T-helper 2 cell (primary cell): ENCODE results near the gene REEP5.
A peak's percentile ranks its signal among the peaks of the same experiment; 100 is the strongest.
"Not testable (repeated sequence)": the region's sequence is repeated elsewhere in the genome, so short reads cannot be mapped to it uniquely, and the experiment has no call there.

Experiments used
- DNase-seq, 5 experiments: peaks; one replicate each; pipeline versions ENCODE4 v3.0.0 to v3.0.0-alpha.2; 2012 to 2022

REEP5 gene

GRCh38 chr5:112933105-112933504 is 11.1 kb upstream of the REEP5 start:
- DNase-seq: no peak

- no peak for DNase-seq
Measured at GRCh38 chr5:112931473-112931872, 9.4 kb upstream of the REEP5 start.

- DNase-seq: peak in 3 of 5 experiments; percentile 8 to 88 (median 48)
Measured at GRCh38 chr5:112930082-112930344, 8.0 kb upstream of the REEP5 start.

- peak in 1 of 5 experiments; percentile 82 for DNase-seq
Measured at GRCh38 chr5:112929336-112930081, 7.5 kb upstream of the REEP5 start.

- DNase-seq: no peak
Measured at GRCh38 chr5:112923988-112924387, 2.0 kb upstream of the REEP5 start.

GRCh38 chr5:112923148-112923917 is 1.3 kb upstream of the REEP5 start:
- DNase-seq: peak in 2 of 5 experiments; percentile 74 to 88

- peak; percentile 28 to 65 (median 45) for DNase-seq
Measured at GRCh38 chr5:112921026-112921832, 798 bp downstream of the REEP5 start.

- DNase-seq: no peak
Measured at GRCh38 chr5:112919972-112920371, 2.1 kb downstream of the REEP5 start.

- DNase-seq: no peak
Measured at GRCh38 chr5:112918679-112919078, 3.3 kb downstream of the REEP5 start.

- DNase-seq: no peak
Measured at GRCh38 chr5:112918136-112918535, 3.9 kb downstream of the REEP5 start.

GRCh38 chr5:112917453-112917995 is 4.5 kb downstream of the REEP5 start:
- peak in 2 of 5 experiments; percentile 7 to 52 for DNase-seq

- DNase-seq: peak in 1 of 5 experiments; percentile 79
Measured at GRCh38 chr5:112915831-112916230, 6.2 kb downstream of the REEP5 start.

GRCh38 chr5:112914584-112914983 is 7.4 kb downstream of the REEP5 start:
- no peak for DNase-seq

- DNase-seq: no peak
Measured at GRCh38 chr5:112910529-112910928, 11.5 kb downstream of the REEP5 start.

GRCh38 chr5:112908854-112909253 is 13.2 kb downstream of the REEP5 start:
- DNase-seq: no peak

GRCh38 chr5:112907166-112907631 is 14.8 kb downstream of the REEP5 start:
- no peak for DNase-seq

GRCh38 chr5:112906637-112907036 is 15.4 kb downstream of the REEP5 start:
- DNase-seq: no peak

- DNase-seq: not testable (repeated sequence)
Measured at GRCh38 chr5:112904996-112905395, 17.0 kb downstream of the REEP5 start.

GRCh38 chr5:112902561-112902960 is 19.5 kb downstream of the REEP5 start:
- DNase-seq: no peak

- no peak for DNase-seq
Measured at GRCh38 chr5:112895682-112896081, 26.3 kb downstream of the REEP5 start.

- no peak for DNase-seq
Measured at GRCh38 chr5:112892776-112893175, 29.3 kb downstream of the REEP5 start.

GRCh38 chr5:112892066-112892465 is 30.0 kb downstream of the REEP5 start:
- DNase-seq: not testable (repeated sequence)

GRCh38 chr5:112886975-112887374 is 35.1 kb downstream of the REEP5 start:
- peak in 2 of 5 experiments; percentile 12 to 53 for DNase-seq
